NCI-H526 (cell line): ENCODE measurements around the gene GNB1L.

Source experiments
- DNase-seq, 2 experiments: peaks; one replicate each; lab custom pipeline; 2025; lab: John Stamatoyannopoulos, UW

Gene GNB1L

DNA sequence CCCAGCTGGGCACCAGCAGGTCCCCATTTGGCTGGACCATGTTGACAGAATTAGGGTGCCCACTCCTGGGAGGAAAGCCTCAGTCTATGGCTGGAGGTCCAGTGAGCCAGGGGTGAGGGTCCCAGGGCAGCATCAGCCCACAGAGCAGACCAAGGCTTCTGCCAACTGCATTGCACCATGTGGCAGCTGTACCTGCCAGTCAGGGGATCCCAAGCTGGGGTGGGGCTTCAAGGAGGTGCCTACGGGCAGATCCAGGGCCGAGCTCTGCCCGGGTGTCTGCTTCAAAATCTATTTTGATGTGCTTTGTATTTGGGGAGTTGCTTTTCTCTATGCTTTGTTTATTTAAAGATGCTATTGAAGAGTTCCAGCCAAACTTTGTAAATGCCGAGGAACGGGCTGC is 120.9 kb downstream of the GNB1L start:
- no peak for DNase-seq
